ENCODE results near the gene VWC2L. TPM values are rescaled to one million over a fixed set of nuclear protein-coding genes. Genes with fewer than 3 reads are reported as not detected.

The VWC2L gene
- total and polyA plus RNA-seq, 10 donors = not detected

DNA sequence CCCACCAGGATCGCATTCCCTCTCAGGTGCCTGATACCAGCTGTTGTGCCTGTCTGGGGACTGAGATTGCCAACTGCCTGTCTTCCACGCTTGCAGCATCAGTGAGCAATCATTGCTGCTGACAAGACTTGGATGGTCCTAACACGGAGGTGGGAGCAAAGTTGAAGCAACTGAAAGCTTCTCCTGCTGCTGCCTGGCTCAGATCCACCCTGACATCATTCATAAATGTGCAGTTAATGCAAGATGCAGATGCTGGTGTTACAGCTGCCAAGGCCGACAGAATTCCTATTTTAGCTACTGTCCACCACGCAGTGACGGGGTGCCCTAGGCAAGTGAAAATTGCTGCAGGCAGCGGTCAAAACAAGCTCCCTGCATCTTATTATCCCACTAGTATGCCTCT is 131.4 kb downstream of the VWC2L start:
- H3K27ac ChIP-seq = no peak overlapping the region
- H3K9me3 ChIP-seq = no peaks in the 10 kb centered on the region
- H3K36me3 ChIP-seq = no peaks in the 10 kb centered on the region
- DNase-seq = no peak
- H3K4me3 ChIP-seq = no peak overlapping the region
- H3K27me3 ChIP-seq (replicated peaks in 1 of 7) = peaks cover 0 to 3% (median 0%) of the 10 kb centered on the region in 7 donors
- intact Hi-C loops (cut with DNase I; ENCODE audit: low total_unique reads) = no loop called here
- TF ChIP-seq POLR2A (IDR thresholded peaks at IDR 0.05) (no peak), POLR2AphosphoS5 (IDR thresholded peaks at IDR 0.05) (no peak), CTCF (IDR thresholded peaks at IDR 0.05 in 8 of 11, conservative IDR thresholded peaks at IDR 0.05 in 3 of 11) (no peak)
- 78 to 85% (median 78%) methylated on average over 7 of the region's 7 CpGs for WGBS, 5 donors
- H3K4me1 ChIP-seq = no peaks in the 10 kb centered on the region

GRCh38 chr2:214542866-214543265 is 132.0 kb downstream of the VWC2L start:
- WGBS, 5 donors = 63 to 82% (median 78%) methylated on average over 1 of the region's 1 CpG
- intact Hi-C loops (cut with DNase I; ENCODE audit: low total_unique reads) = no loop called here
- DNase-seq = no peak

DNA sequence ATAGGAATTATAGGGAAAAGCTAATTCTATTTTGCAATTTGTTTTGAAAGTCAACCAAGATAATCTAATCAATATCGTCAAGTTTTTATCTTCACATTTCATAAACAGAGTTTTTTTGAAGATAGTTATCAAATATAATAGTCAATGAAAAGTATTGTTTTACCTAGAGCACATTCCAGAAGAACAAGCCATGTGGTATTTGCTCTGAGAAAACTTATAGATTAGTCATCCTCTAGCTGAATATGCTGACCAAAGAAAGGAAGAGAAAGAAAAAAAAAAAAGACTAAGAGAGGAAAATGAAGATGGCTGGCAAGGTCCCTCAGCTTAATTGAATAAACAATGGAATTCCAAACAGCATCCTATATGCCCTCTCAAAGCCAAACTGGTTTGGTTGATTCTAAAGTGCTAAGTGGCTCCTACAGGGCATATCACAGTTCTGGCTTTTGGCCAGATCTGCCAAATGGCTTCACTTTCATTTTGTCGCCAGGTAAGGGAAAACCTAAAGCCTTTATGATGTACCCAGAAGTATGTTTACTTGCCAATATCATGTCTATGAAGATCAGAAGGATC is 132.6 kb downstream of the VWC2L start:
- 83 to 97% (median 88%) methylated on average over 2 of the region's 2 CpGs for WGBS, 5 donors
- H3K27ac ChIP-seq = no peak overlapping the region
- H3K4me3 ChIP-seq = no peak overlapping the region
- intact Hi-C loops (cut with DNase I; ENCODE audit: low total_unique reads) = no loop called here
- H3K9me3 ChIP-seq = no peaks in the 10 kb centered on the region
- no peak for DNase-seq
- no peaks in the 10 kb centered on the region for H3K36me3 ChIP-seq
- no peaks in the 10 kb centered on the region for H3K4me1 ChIP-seq
- TF ChIP-seq CTCF (IDR thresholded peaks at IDR 0.05 in 8 of 11, conservative IDR thresholded peaks at IDR 0.05 in 3 of 11) = no peak
- TF ChIP-seq POLR2A (IDR thresholded peaks at IDR 0.05) = no peak
- TF ChIP-seq POLR2AphosphoS5 (IDR thresholded peaks at IDR 0.05) = no peak
- peaks cover 0 to 3% (median 0%) of the 10 kb centered on the region in 7 donors for H3K27me3 ChIP-seq (replicated peaks in 1 of 7)

More at GRCh38 chr2:214542866-214543265, 132.0 kb downstream of the VWC2L start:
- TF ChIP-seq POLR2AphosphoS5 (IDR thresholded peaks at IDR 0.05) = no peak
- no peak for TF ChIP-seq POLR2A (IDR thresholded peaks at IDR 0.05)
- no peak for TF ChIP-seq CTCF (IDR thresholded peaks at IDR 0.05 in 8 of 11, conservative IDR thresholded peaks at IDR 0.05 in 3 of 11)
- no peak overlapping the region for H3K27ac ChIP-seq
- H3K36me3 ChIP-seq = no peaks in the 10 kb centered on the region
- no peak overlapping the region for H3K4me3 ChIP-seq
- no peaks in the 10 kb centered on the region for H3K9me3 ChIP-seq
- H3K27me3 ChIP-seq (replicated peaks in 1 of 7) = peaks cover 0 to 3% (median 0%) of the 10 kb centered on the region in 7 donors
- H3K4me1 ChIP-seq = no peaks in the 10 kb centered on the region

- 70 to 88% (median 83%) methylated on average over 1 of the region's 1 CpG for whole genome bisulfite sequencing, 5 donors
Measured at GRCh38 chr2:214545898-214546542, 135.2 kb downstream of the VWC2L start.

More at GRCh38 chr2:214545898-214546542, 135.2 kb downstream of the VWC2L start:
- DNase-seq = no peak
- Histone ChIP-seq H3K36me3 (no peaks in the 10 kb centered on the region), H3K27me3 (replicated peaks in 1 of 7) (peaks cover 0 to 3% (median 0%) of the 10 kb centered on the region in 7 donors), H3K4me1 (no peaks in the 10 kb centered on the region), H3K27ac (no peak overlapping the region), H3K4me3 (no peak overlapping the region), H3K9me3 (no peaks in the 10 kb centered on the region)
- TF ChIP-seq POLR2AphosphoS5 (IDR thresholded peaks at IDR 0.05) (no peak), POLR2A (IDR thresholded peaks at IDR 0.05) (no peak), CTCF (IDR thresholded peaks at IDR 0.05 in 8 of 11, conservative IDR thresholded peaks at IDR 0.05 in 3 of 11) (no peak)
- intact Hi-C loops (cut with DNase I; ENCODE audit: low total_unique reads) = no loop called here

Measured in spleen (tissue), 11 donors.